ENCODE measurements around the gene KNDC1.

Gene KNDC1

GRCh38 chr10:133191651-133192050 lies 31.6 kb downstream of the KNDC1 start:
- no peak for DNase-seq (ENCODE audit: low spot score)

GRCh38 chr10:133194151-133194550 lies 34.1 kb downstream of the KNDC1 start:
- no peak for DNase-seq (ENCODE audit: low spot score)

DNA sequence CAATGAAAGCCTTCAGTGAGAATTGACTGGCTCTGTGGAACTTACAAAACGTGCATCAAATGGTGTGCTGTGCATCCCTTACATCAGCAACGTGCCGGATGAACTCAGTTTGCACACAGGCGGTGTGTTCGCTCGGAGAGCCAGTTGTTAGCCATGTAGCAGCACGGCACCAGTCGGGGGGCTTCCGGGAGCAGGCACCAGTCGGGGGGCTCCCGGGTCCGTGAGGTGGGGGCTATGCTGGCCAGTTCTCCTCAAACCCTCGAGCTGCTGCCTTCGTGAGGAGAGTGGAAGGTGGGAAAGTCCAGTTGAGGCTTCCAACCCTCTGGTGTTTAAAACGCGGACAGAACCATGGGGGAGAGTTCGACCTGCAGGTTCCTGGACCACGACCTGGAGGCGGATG lies 35.1 kb downstream of the KNDC1 start:
- DNase-seq (ENCODE audit: low spot score): no peak

DNA sequence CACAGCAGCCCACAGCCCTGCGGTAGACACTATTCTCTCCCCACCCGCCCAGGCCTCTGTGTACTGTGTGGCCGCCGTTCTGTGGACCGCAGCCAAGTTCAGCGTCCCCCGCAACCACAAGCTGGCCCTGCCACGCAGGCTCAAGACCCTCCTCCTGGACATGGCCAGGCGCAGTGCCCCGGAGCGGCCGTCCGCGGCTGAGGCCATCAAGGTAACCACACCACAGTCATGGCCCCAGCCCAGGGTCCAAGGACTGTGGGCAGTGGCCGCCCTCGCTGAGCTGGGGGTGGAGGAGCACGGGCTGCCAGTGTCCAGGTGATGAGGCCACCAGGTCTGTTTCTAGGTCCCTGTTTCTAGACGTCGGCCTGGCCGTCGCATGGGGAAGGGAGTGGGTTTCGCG lies 35.6 kb downstream of the KNDC1 start:
- no peak for DNase-seq (ENCODE audit: low spot score)

- DNase-seq (ENCODE audit: low spot score): no peak
Measured at GRCh38 chr10:133196221-133196915, 36.3 kb downstream of the KNDC1 start.

DNA sequence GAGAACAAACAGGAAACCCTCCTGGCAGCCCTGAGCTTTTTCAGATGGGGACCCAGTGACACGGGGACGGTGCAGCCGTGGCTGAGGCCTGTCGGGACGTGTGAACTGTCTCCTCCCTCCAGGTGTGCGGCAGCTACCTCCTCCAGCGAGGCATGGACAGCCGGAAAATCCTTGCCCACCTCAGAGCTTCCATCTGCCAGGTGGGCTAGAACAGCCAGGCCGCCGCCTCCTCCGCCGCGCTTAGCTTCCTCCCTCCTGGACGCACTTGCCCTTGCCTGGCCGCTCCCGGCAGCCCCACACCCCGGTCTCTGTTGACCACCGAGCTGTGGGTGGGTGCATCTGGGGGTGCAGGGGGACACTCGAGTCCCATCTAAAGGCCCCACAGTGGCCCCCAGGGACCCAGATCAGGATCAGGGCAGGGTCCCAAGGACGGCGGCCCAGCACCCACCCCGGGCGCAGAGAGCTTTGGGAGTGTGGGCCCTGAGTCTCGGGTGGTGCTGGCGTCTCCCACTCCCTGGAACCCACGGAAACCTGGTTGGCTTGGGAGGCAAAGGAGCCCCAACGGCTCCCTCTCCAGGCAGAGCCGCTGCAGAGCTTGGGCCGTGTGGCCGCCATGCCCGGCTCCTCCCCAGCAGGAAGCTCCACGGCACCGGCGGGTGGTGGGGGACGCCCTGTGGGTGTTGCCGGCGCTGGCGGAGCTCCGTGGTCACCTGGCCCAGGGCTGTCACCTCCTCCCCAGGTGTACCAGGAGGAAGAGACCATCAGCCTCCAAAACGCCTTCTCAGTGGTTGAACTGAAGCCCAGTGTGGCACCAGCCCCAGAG lies 37.1 kb downstream of the KNDC1 start:
- no peak for DNase-seq (ENCODE audit: low spot score)

DNA sequence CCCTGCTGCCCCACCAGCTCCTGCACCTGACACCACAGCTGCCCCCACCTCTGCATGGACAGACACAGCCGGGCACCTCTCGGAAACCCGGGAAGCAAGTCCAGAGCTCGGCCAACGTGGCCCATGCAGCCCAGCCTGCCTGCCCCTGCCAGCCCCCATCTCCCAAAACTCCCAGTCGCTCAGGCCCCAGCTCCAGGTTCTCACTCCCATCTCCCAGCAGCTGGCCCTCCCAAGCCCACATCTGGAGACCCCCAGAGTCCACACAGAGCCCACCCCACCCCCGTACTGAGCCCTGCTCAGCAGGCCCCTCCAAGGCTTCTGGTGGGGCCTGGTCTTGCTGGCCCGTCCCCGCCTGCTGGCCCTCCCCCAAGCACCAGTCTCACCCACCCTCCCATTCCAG lies 37.8 kb downstream of the KNDC1 start:
- DNase-seq (ENCODE audit: low spot score): no peak

DNA sequence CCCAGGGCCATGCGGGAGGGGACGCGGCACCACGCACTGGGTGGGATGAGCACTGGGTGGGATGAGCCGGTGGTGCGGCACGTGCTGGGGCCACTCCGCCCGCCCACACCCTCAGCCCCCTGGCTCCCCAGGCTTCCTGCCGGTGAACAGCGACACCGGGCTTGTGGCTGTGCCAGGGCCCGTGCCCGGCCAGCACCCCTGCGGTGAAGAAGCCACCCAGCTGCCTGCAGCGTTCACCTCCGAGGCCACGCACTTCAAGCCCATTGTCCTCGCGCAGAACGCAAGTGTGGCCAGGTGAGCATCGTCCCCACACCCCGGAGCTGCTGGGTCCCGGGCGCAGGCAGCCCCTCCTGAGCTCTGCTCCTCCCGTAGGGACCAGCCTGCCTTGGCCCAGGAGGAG lies 38.2 kb downstream of the KNDC1 start:
- no peak for DNase-seq (ENCODE audit: low spot score)

- DNase-seq (ENCODE audit: low spot score): no peak
Measured at GRCh38 chr10:133198621-133199487, 38.8 kb downstream of the KNDC1 start.

- DNase-seq (ENCODE audit: low spot score): no peak
Measured at GRCh38 chr10:133199488-133199885, 39.5 kb downstream of the KNDC1 start.

- no peak for DNase-seq (ENCODE audit: low spot score)
Measured at GRCh38 chr10:133199992-133200611, 40.1 kb downstream of the KNDC1 start.

- DNase-seq (ENCODE audit: low spot score): no peak
Measured at GRCh38 chr10:133200621-133201031, 40.6 kb downstream of the KNDC1 start.

GRCh38 chr10:133201151-133201947 lies 41.3 kb downstream of the KNDC1 start:
- no peak for DNase-seq (ENCODE audit: low spot score)

DNA sequence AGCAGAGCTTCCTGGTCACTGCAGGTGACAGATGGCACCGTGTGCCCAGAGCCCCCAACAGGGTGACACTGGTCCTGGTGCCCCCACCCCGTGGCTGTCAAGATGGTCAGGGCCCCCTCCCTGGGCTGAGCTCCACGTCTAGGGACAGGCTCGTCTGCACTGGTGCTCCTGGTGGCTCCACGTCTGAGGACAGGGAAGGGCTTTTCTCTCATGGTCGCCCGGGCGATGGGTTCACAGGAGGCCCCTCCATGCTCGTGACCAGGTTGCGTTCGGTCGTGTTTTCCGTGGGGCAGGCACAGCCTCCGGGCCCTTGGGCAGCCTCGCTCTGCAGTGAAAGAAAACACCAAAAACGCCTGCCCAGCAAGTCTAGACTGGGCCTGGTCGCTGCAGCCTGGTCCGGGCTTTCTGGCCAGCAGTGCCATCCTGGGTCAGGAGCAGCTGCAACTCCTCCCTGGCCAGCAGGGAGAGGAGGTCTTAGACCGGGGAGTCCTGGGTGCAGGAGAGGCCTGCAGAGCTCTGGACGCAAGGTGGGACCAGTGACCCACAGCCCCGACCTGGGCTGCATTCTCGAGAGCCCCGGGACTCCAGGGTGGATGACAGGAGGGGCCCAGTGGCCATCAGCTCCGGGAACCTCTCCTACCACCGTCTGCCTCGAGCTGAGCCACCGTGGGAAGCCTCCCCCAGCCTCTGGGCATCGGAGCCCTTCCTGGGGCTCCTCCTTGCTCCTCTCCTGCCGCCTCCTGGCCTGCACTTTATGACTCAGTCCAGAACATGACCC lies 42.1 kb downstream of the KNDC1 start:
- DNase-seq (ENCODE audit: low spot score): no peak

- no peak for DNase-seq (ENCODE audit: low spot score)
Measured at GRCh38 chr10:133202778-133203651, 43.0 kb downstream of the KNDC1 start.

DNA sequence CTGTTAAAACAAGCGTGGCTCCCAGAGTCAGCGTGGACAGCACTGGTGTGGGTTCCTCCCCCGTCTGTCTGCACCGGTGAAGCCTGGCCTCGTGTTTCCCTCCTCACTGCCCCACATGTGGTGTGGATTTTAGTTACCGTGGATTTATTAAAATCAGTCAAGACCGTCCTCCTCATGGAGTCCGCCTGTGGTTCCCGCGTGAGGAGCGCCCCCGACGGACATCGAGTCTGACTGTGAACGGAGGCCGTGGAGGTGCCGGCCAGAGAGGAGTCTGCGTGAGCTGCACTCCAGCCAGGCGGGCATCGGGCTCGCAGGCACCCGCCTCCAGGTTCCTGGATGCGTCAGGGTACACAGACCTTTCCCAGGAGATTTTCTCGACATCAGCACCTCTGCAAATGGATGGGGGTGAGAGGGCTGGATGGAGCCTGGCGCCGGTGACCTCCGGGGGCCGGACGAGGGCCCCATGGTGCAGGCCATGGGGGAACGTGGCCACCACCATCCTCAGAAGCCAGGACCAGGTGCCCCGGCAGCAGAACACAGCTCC lies 43.7 kb downstream of the KNDC1 start:
- no peak for DNase-seq (ENCODE audit: low spot score)

DNA sequence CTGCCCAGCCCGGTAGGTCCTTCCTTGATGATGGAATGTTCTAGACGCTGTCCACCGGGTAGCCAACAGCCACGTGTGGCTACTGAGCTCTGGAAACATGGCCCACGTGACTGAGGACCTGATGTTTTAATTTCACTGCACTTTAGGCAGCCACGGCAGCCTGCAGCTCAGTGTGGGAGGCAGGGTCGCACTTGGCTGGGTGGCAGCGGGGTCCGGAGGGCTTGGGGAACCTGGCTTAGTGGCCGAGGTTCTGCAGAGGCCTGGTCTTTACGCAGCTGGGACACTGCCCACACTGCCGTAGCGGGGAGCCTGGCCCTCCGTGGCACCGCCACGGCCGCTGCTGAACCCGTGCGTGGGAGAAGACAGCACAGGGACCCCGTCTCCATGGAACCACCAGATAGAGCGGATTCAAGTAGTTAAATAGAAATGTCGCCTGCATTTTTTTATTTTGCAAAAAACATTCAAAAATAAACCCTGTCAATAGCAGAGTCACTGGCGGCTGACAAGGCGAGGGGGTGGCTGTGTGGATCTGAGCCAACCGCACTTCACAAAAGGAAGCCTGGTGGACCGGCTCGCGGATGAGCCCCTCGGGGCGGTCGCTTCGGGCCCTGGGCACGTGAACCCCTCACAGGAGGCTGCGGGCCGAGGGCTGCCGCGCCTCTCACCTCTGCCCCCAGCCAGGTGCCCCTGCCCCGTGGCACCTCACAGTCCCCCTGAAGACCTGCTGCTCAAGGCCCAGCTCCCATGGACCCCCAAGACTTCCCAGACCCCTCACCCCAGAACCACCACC lies 44.4 kb downstream of the KNDC1 start:
- no peak for DNase-seq (ENCODE audit: low spot score)

DNA sequence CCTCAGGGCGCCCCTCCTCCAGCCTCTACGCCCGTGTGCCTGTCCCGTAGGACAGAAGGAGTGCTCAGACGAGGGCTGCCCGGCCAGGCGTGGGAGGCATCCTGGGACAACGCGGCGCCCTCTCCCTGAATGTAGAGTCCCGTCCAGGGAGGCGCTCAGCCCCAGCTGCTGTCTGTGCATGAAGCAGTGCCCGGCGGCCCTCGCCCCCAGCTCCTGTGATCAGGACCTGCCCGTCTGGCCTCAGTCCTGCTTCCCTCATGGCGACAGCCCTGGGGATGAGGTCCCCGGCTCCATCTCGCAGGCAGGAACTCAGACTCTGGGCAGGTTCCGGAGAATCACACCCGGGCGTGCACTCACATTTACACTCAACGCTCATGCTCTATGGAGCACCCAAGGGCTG lies 45.1 kb downstream of the KNDC1 start:
- no peak for DNase-seq (ENCODE audit: low spot score)
